Progenitor cell of endocrine pancreas (in vitro differentiated cells): ENCODE measurements around the gene RAI1. TPM values are rescaled to one million over a fixed set of nuclear protein-coding genes. Genes with fewer than 3 reads are reported as not detected.
A peak's percentile ranks its signal among the peaks of the same experiment; 100 is the strongest.

ENCODE experiments used
- DNase-seq: peaks from one replicate; pipeline ENCODE4 v3.0.0; 2021; ENCODE audit warnings: low spot score; ENCODE audit not compliant: unreplicated experiment
- H3K27ac Mint-ChIP-seq: 2 replicates; pipeline ENCODE4 v1.8.0; 2021; ENCODE audit warnings: mild to moderate bottlenecking, moderate library complexity, mixed read lengths
- H3K27me3 Mint-ChIP-seq: 2 replicates; pipeline ENCODE4 v1.8.0; 2021; ENCODE audit warnings: mixed read lengths
- H3K36me3 Mint-ChIP-seq: 2 replicates; pipeline ENCODE4 v1.8.0; 2022; ENCODE audit warnings: mixed read lengths; ENCODE audit not compliant: insufficient read depth
- H3K4me1 Mint-ChIP-seq: 2 replicates; pipeline ENCODE4 v1.8.0; 2021; ENCODE audit warnings: low read depth, mixed read lengths
- H3K4me3 Mint-ChIP-seq: 2 replicates; pipeline ENCODE4 v1.8.0; 2021; ENCODE audit warnings: low read depth, mild to moderate bottlenecking, moderate library complexity, mixed read lengths
- H3K9me3 Mint-ChIP-seq: 2 replicates; pipeline ENCODE4 v1.8.0; 2021; ENCODE audit warnings: low read depth, mixed read lengths
- total RNA-seq: library from RNA; stranded (reverse); gene quantifications from 2 replicates; pipeline ENCODE4 v1.2.1, GENCODE V29; 2021
- TF ChIP-seq, protein P1 (sequence below): fragments of 200-600 bp; sonication (generic); IDR thresholded peaks from one replicate; pipeline ENCODE4 v1.5.0; 2021; ENCODE audit warnings: antibody characterized with exemption, mild to moderate bottlenecking; ENCODE audit not compliant: unreplicated experiment

RAI1 gene
- total RNA-seq, 1 donor from 2014 or later: 75.0 TPM

DNA sequence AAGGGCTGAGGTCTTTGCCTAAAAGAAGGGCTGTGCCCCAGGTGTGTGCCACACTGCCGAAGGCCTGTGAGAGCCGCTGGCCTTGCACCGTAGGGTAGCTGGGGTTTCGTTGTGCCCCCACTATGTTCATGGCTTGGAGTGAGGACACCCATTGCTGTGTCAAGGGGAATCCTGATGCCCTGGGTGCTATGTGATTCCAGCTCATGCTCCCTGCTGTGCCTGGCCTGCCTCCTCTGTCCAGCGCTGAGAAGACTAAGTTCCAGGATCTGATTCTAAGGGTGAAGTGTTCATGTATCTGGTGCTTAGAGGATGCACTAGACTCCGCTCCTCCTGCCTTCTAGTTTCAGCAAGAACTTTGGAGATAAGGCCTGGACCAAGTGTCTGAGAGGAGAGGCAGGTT, 108.2 kb downstream of the RAI1 start:
- TF ChIP-seq, protein P1, sequence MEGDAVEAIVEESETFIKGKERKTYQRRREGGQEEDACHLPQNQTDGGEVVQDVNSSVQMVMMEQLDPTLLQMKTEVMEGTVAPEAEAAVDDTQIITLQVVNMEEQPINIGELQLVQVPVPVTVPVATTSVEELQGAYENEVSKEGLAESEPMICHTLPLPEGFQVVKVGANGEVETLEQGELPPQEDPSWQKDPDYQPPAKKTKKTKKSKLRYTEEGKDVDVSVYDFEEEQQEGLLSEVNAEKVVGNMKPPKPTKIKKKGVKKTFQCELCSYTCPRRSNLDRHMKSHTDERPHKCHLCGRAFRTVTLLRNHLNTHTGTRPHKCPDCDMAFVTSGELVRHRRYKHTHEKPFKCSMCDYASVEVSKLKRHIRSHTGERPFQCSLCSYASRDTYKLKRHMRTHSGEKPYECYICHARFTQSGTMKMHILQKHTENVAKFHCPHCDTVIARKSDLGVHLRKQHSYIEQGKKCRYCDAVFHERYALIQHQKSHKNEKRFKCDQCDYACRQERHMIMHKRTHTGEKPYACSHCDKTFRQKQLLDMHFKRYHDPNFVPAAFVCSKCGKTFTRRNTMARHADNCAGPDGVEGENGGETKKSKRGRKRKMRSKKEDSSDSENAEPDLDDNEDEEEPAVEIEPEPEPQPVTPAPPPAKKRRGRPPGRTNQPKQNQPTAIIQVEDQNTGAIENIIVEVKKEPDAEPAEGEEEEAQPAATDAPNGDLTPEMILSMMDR: no peak
- DNase-seq: no peak
- peak overlapping the region; percentile 18 for H3K27ac Mint-ChIP-seq
- no peak overlapping the region for H3K4me3 Mint-ChIP-seq
- H3K4me1 Mint-ChIP-seq: peaks cover 65% of the 10 kb centered on the region
- no peaks in the 10 kb centered on the region for H3K27me3 Mint-ChIP-seq
- H3K36me3 Mint-ChIP-seq: peaks cover 6% of the 10 kb centered on the region
- no peaks in the 10 kb centered on the region for H3K9me3 Mint-ChIP-seq

DNA sequence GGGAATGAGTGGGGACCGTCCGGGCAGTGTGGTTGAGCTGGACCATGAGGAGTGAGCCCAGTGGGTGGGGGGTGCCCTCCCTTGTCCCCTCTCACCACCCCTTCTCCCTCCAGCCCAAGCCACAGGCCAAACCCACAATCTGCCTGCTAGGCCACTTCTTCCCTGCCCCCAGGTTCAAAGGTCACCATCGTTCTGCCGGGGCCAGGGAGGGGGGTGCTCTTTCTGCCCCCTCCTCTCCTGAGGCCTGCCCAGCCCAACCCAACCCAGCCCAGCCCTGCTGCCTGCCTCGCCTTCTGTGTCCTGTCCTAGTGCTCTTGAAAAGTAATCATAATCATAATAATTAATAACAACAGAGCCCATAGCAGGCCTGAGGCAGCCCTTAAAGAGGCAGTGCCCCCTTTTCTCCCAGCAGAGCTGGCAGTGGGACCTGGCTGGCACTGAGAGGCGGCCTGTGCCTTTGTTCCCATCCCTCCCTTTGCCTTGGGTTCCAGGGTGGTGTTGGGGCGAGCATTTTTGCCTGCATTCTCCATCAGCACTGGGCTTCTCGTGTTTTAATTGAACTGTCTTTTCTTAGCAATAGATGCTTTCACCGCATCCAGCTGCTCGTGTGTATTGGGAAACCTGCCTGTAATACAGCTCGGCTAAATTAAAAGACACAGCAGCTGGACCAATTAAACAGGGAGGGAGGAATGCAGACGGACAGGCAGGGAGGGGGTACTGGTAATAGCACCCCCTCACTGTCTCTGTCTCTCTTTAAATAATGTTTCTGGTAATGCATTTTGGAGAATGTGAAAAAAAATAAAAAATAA, 108.8 kb downstream of the RAI1 start:
- H3K4me3 Mint-ChIP-seq: no peak overlapping the region
- H3K27me3 Mint-ChIP-seq: no peaks in the 10 kb centered on the region
- TF ChIP-seq, protein P1: no peak
- H3K9me3 Mint-ChIP-seq: no peaks in the 10 kb centered on the region
- DNase-seq: no peak
- peaks cover 7% of the 10 kb centered on the region for H3K36me3 Mint-ChIP-seq
- H3K4me1 Mint-ChIP-seq: peaks cover 60% of the 10 kb centered on the region
- peak overlapping the region; percentile 7 for H3K27ac Mint-ChIP-seq

DNA sequence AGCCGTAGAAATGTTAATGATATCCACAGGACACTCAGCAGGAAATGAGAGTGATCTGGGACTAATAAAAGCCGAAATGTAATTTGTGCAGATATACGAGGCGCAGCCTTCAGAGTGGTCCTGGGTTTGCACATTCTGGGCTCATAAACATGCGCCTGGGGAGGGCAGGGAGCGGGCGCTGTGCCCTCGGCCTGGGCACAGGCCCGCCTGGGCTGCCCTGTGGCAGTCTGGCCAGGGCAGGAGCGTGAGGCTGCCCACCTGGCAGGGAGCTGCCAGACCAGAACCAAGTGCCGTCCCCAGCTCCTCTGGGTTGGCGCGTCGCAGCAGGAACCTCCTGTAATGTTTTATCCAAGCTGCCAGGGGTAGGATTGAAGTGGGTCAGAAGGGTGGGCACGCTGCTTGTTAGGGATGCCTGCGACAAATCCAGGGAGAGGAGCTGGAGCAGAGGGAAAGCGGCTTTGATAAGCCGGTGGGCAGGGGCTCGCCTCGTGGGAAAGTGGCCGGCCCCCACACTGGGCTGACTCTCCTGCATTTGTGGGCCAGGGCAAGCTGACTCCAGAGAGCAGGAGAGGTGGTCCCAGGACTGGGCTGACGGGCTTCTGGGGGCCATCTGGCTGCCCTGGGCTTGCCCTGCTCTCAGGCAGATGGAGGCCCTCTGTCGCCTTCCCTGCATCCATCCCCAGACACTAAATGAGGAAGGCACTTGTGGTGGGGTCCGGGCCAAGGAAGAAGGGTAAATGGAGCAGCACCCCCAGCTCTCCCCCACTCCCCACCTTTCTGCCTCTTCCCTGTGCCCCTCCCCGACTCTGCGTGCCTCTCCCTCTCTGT, 109.6 kb downstream of the RAI1 start:
- Mint-ChIP-seq H3K27ac (no peak overlapping the region), H3K36me3 (peaks cover 7% of the 10 kb centered on the region), H3K27me3 (no peaks in the 10 kb centered on the region), H3K4me1 (peaks cover 53% of the 10 kb centered on the region), H3K4me3 (no peak overlapping the region), H3K9me3 (no peaks in the 10 kb centered on the region)
- DNase-seq: no peak
- TF ChIP-seq, protein P1: no peak

DNA sequence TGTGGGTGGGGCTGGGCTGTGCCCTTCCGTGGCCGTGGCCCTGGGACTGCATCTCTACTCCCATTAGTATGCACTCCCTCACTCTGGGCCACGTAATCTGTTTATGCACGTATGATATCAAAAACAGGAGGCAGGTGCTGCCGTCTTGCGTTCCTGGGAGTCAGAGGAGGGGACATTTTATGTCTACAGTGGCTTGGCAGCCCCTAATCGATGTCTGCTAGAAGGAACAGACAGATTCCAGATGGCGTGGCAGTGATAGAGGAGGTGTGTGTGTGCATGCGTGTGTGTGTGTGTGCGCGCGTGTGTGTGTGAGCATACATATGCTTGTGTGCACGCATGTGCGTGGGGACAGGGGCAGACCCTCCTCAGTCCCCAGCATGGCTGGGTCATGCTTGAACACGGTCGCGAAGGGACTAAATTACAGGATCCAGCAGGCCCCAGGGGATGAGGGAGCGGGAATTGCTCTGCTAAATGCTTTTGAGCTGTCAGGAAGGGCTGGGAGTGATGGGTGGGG, 110.8 kb downstream of the RAI1 start:
- H3K36me3 Mint-ChIP-seq: peaks cover 7% of the 10 kb centered on the region
- no peaks in the 10 kb centered on the region for H3K27me3 Mint-ChIP-seq
- no peak overlapping the region for H3K4me3 Mint-ChIP-seq
- H3K9me3 Mint-ChIP-seq: no peaks in the 10 kb centered on the region
- peaks cover 41% of the 10 kb centered on the region for H3K4me1 Mint-ChIP-seq
- TF ChIP-seq, protein P1: no peak
- DNase-seq: no peak
- peak overlapping the region; percentile 82 for H3K27ac Mint-ChIP-seq
